ENCODE results near the gene TRIM31.

DNA sequence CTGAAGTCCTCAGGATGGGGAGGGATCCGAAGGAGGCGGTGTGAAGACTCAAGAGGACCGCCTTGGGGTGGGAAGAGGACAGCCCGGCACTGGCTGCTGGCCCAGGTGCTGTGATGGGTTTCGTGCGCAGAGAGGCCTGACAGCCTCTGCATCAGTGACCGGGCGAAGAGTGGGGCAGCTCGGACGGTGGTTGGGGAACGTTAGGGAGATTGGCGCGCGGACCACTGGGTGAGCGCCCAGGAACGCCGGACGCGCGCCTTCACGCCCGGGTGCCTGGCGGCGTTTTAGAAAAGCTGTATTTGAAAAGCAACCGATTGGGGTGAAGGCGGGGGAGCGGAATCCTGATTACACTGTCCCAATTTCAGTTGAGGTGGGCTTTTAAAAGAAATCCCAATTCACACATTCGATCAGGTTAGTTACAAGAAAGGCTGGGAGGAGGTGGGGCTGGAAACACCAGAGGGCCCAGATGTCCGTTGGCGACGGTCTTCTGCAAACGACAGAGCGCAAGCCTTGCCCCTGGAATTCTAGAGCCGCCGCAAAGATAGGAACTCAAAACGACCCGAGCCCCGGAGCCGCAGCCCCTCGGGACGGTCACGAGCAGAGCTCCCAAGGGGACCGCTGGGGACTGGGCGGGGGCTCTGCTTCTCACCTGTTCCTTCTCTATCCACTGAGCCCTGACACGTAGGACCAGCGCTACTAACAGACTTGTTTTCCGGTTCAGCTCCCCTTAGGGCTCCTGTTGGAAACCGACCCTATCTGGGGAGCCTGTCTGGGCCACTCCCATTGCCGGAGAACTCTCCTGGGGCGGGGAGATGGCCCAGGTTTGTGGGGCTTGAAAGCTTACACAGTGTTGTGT is 14.6 kb upstream of the TRIM31 start:
- no peak for TF ChIP-seq CTCF (IDR thresholded peaks at IDR 0.05)
- no peak for TF ChIP-seq POLR2A (IDR thresholded peaks at IDR 0.05)
